ENCODE measurements around the gene KIF1A.

KIF1A gene

GRCh38 chr2:240858871-240859270 lies 38.9 kb upstream of the KIF1A start:
- no peak overlapping the region for H3K9ac ChIP-seq (ENCODE audit: low read depth, low read length, poor library complexity, severe bottlenecking)
- H3K4me3 ChIP-seq (ENCODE audit: low read length, poor library complexity, severe bottlenecking): no peak overlapping the region
- no peak for TF ChIP-seq EZH2phosphoT487 (IDR thresholded peaks at IDR 0.05; ENCODE audit: borderline replicate concordance)
- no peak for TF ChIP-seq CTCF (conservative IDR thresholded peaks at IDR 0.05; ENCODE audit: low read length)
- H3K79me2 ChIP-seq (ENCODE audit: insufficient read depth, low read length): no peaks in the 10 kb centered on the region
- no peaks in the 10 kb centered on the region for H3K9me2 ChIP-seq (replicated peaks; ENCODE audit: low read depth, low read length)
- no peaks in the 10 kb centered on the region for H3K4me1 ChIP-seq (ENCODE audit: insufficient read depth, low read length, poor library complexity, severe bottlenecking)
- H2AFZ ChIP-seq (ENCODE audit: low read length): no peak overlapping the region
- no peaks in the 10 kb centered on the region for H3K36me3 ChIP-seq (ENCODE audit: insufficient read depth, low read length)
- H3F3A ChIP-seq (ENCODE audit: low read depth): no peaks in the 10 kb centered on the region
- H3K27me3 ChIP-seq (ENCODE audit: insufficient read depth, low read length, poor library complexity, severe bottlenecking): no peaks in the 10 kb centered on the region
- H4K20me1 ChIP-seq (ENCODE audit: insufficient read depth, low read length, poor library complexity, severe bottlenecking): no peaks in the 10 kb centered on the region
- peaks cover 11% of the 10 kb centered on the region; the same call in 1 of the 2 replicates for H3K9me3 ChIP-seq (ENCODE audit: insufficient read depth, low read depth, low read length)
- H3K4me2 ChIP-seq (ENCODE audit: low read depth, low read length, poor library complexity, severe bottlenecking): no peak overlapping the region

DNA sequence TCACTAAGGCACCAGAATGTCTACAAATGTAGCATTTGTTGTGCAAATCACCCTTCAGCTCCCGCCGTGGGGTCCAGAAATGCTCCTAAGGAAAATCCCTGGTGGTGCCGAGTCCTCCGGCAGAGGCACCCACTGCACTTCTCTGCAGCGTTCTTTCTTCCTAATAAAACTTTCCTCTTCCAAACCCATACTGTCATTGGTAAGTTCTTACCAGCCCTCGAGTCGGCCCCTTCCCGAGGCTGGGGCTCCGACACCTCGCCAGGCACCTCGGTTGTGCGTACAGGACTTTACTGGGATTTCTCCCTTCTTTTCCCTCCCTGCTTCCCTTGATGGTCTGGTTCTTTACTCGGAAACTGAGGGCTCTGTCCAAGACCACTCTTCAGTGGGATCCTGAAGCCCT lies 38.3 kb upstream of the KIF1A start:
- Histone ChIP-seq H3K9me3 (ENCODE audit: insufficient read depth, low read depth, low read length) (peaks cover 11% of the 10 kb centered on the region; the same call in 1 of the 2 replicates), H3K9me2 (replicated peaks; ENCODE audit: low read depth, low read length) (no peaks in the 10 kb centered on the region), H3K4me1 (ENCODE audit: insufficient read depth, low read length, poor library complexity, severe bottlenecking) (no peaks in the 10 kb centered on the region), H3K79me2 (ENCODE audit: insufficient read depth, low read length) (no peaks in the 10 kb centered on the region), H3K36me3 (ENCODE audit: insufficient read depth, low read length) (no peaks in the 10 kb centered on the region), H3K27me3 (ENCODE audit: insufficient read depth, low read length, poor library complexity, severe bottlenecking) (no peaks in the 10 kb centered on the region), H3K9ac (ENCODE audit: low read depth, low read length, poor library complexity, severe bottlenecking) (no peak overlapping the region), H3K4me3 (ENCODE audit: low read length, poor library complexity, severe bottlenecking) (no peak overlapping the region), H3K4me2 (ENCODE audit: low read depth, low read length, poor library complexity, severe bottlenecking) (no peak overlapping the region), H3F3A (ENCODE audit: low read depth) (no peaks in the 10 kb centered on the region), H2AFZ (ENCODE audit: low read length) (no peak overlapping the region), H4K20me1 (ENCODE audit: insufficient read depth, low read length, poor library complexity, severe bottlenecking) (no peaks in the 10 kb centered on the region)
- TF ChIP-seq CTCF (conservative IDR thresholded peaks at IDR 0.05; ENCODE audit: low read length) (no peak), EZH2phosphoT487 (IDR thresholded peaks at IDR 0.05; ENCODE audit: borderline replicate concordance) (no peak)

- H3K9me2 ChIP-seq (replicated peaks; ENCODE audit: low read depth, low read length): no peaks in the 10 kb centered on the region
- no peaks in the 10 kb centered on the region for H3K79me2 ChIP-seq (ENCODE audit: insufficient read depth, low read length)
- no peaks in the 10 kb centered on the region for H3K4me1 ChIP-seq (ENCODE audit: insufficient read depth, low read length, poor library complexity, severe bottlenecking)
- no peaks in the 10 kb centered on the region for H3F3A ChIP-seq (ENCODE audit: low read depth)
- H3K9me3 ChIP-seq (ENCODE audit: insufficient read depth, low read depth, low read length): peaks cover 11% of the 10 kb centered on the region; the same call in 1 of the 2 replicates
- H2AFZ ChIP-seq (ENCODE audit: low read length): no peak overlapping the region
- no peak for TF ChIP-seq CTCF (conservative IDR thresholded peaks at IDR 0.05; ENCODE audit: low read length)
- H3K9ac ChIP-seq (ENCODE audit: low read depth, low read length, poor library complexity, severe bottlenecking): no peak overlapping the region
- H3K27me3 ChIP-seq (ENCODE audit: insufficient read depth, low read length, poor library complexity, severe bottlenecking): no peaks in the 10 kb centered on the region
- H3K36me3 ChIP-seq (ENCODE audit: insufficient read depth, low read length): no peaks in the 10 kb centered on the region
- no peak overlapping the region for H3K4me3 ChIP-seq (ENCODE audit: low read length, poor library complexity, severe bottlenecking)
- H4K20me1 ChIP-seq (ENCODE audit: insufficient read depth, low read length, poor library complexity, severe bottlenecking): no peaks in the 10 kb centered on the region
- no peak overlapping the region for H3K4me2 ChIP-seq (ENCODE audit: low read depth, low read length, poor library complexity, severe bottlenecking)
These were observed 37.3 kb upstream of the KIF1A start for GRCh38 chr2:240857039-240858008.
